GM12878 (cell line): Measurements from ENCODE around the gene IRAK2. TPM values are rescaled to one million over a fixed set of nuclear protein-coding genes. Genes with fewer than 3 reads are reported as not detected.

Experiments
- ATF7 ChIP-seq: fragments of 450-650 bp; IDR thresholded peaks from 2 replicates; pipeline ENCODE4 v1.6.1; 2016; ENCODE audit warnings: low read depth, mild to moderate bottlenecking
- BACH1 ChIP-seq: fragments of 450-650 bp; IDR thresholded peaks from 2 replicates; pipeline ENCODE4 v1.6.1; 2017; ENCODE audit warnings: mild to moderate bottlenecking, borderline replicate concordance
- BHLHE40 ChIP-seq, 2 experiments: fragments of 450-650 bp in 1 of 2; IDR thresholded peaks; 2 replicates each; pipeline ENCODE4 v1.6.1; 2011 to 2017; ENCODE audit warnings: low read depth in 2 of 2, borderline replicate concordance in 1 of 2, improper control_type of control experiment in 1 of 2, low read length in 1 of 2, mild to moderate bottlenecking in 1 of 2
- CBX3 ChIP-seq: fragments of 200-600 bp; sonication (generic); IDR thresholded peaks from 2 replicates; pipeline ENCODE4 v1.6.1; 2016; ENCODE audit warnings: low read depth, borderline replicate concordance
- CHD2 ChIP-seq: IDR thresholded peaks from 2 replicates; pipeline ENCODE4 v1.6.1; 2011; ENCODE audit warnings: low read depth, low read length, improper control_type of control experiment, borderline replicate concordance
- CREM ChIP-seq: IDR thresholded peaks from 2 replicates; pipeline ENCODE4 v1.6.1; 2014; ENCODE audit warnings: antibody characterized with exemption, low read depth
- GABPA ChIP-seq: IDR thresholded peaks from 2 replicates; pipeline ENCODE4 v1.6.1; 2014; ENCODE audit warnings: antibody characterized with exemption, low read depth, mild to moderate bottlenecking, inconsistent platforms
- HCFC1 ChIP-seq: fragments of 150-350 bp; IDR thresholded peaks from 2 replicates; pipeline ENCODE4 v1.6.1; 2014; ENCODE audit warnings: low read length
- IKZF2 ChIP-seq, 2 experiments: fragments of 450-650 bp; IDR thresholded peaks; 2 replicates each; pipeline ENCODE4 v1.6.1; 2017; ENCODE audit warnings: mild to moderate bottlenecking in 2 of 2, moderate library complexity in 2 of 2
- KAT2A ChIP-seq: conservative IDR thresholded peaks from 2 replicates; pipeline ENCODE4 v1.6.1; 2011; ENCODE audit warnings: low read depth, low read length; ENCODE audit not compliant: control insufficient read depth
- MYB ChIP-seq: fragments of 150-350 bp; IDR thresholded peaks from 2 replicates; pipeline ENCODE4 v1.6.1; 2014; ENCODE audit warnings: mild to moderate bottlenecking, low read depth, low read length, borderline replicate concordance
- NRF1 ChIP-seq: conservative IDR thresholded peaks from 2 replicates; pipeline ENCODE4 v1.6.1; 2011; ENCODE audit warnings: mild to moderate bottlenecking, low read depth, low read length, improper control_type of control experiment
- PKNOX1 ChIP-seq: fragments of 450-650 bp; IDR thresholded peaks from 2 replicates; pipeline ENCODE4 v1.6.1; 2016; ENCODE audit warnings: mild to moderate bottlenecking
- SIN3A ChIP-seq: IDR thresholded peaks from 2 replicates; pipeline ENCODE4 v1.6.1; 2012; ENCODE audit warnings: low read depth, low read length, improper control_type of control experiment
- SIX5 ChIP-seq: IDR thresholded peaks from 2 replicates; pipeline ENCODE4 v1.6.1; 2011; ENCODE audit warnings: mild to moderate bottlenecking, low read depth, low read length, moderate library complexity; ENCODE audit not compliant: severe bottlenecking
- SMC3 ChIP-seq: IDR thresholded peaks from 2 replicates; pipeline ENCODE4 v1.6.1; 2011; ENCODE audit warnings: low read length, improper control_type of control experiment, borderline replicate concordance
- SPI1 ChIP-seq: IDR thresholded peaks from 2 replicates; pipeline ENCODE4 v1.6.1; 2011; ENCODE audit warnings: low read depth, mild to moderate bottlenecking, low read length, moderate library complexity, borderline replicate concordance; ENCODE audit not compliant: insufficient read depth
- SREBF1 ChIP-seq: IDR thresholded peaks from 2 replicates; pipeline ENCODE4 v1.6.1; 2012; ENCODE audit warnings: mild to moderate bottlenecking, low read length
- ZSCAN29 ChIP-seq: fragments of 450-650 bp; IDR thresholded peaks from 2 replicates; pipeline ENCODE4 v1.6.1; 2017; ENCODE audit warnings: mild to moderate bottlenecking, moderate library complexity
- polyA plus RNA-seq, 11 experiments: library from polyadenylated mRNA; depleted of rRNA in 4 of 11; unstranded in 6 of 11; stranded (reverse) in 5 of 11; fragments of >200 nt; fragmentation: Nextera tagmentation in 4 of 11; fragmentation: Illumina TruSeq in 1 of 11; extraction: Ambion mirVana in 4 of 11; extraction: Trizol in 1 of 11; gene quantifications; 1 replicate in 1 of 11; 2 replicates in 10 of 11; pipeline versions ENCODE4 v1.2.1 to v1.2.3, GENCODE V29; 2011 to 2016; ENCODE audit warnings: inconsistent platforms in 2 of 11, missing spikeins in 2 of 11, low read depth in 1 of 11
- total RNA-seq, 4 experiments: library from RNA; depleted of rRNA in 3 of 4; stranded (reverse); fragments of >200 nt in 3 of 4; fragmentation: Illumina TruSeq in 1 of 4; extraction: Trizol in 1 of 4; gene quantifications; 2 replicates each; pipeline versions ENCODE4 v1.2.1 to v1.2.3, GENCODE V29; 2013 to 2021
- TF ChIP-seq, protein P1 (sequence below), 3 experiments: IDR thresholded peaks in 2 of 3; conservative IDR thresholded peaks in 1 of 3; 2 replicates each; pipeline ENCODE4 v1.5.1; 2011; ENCODE audit warnings: low read depth in 3 of 3, low read length in 3 of 3, mild to moderate bottlenecking in 3 of 3, control low read depth in 2 of 3, moderate library complexity in 2 of 3, inconsistent platforms in 1 of 3, mixed read lengths in 1 of 3; ENCODE audit not compliant: control insufficient read depth in 2 of 3, insufficient read depth in 1 of 3; ENCODE audit errors: extremely low read depth in 1 of 3
- TF ChIP-seq, protein P2 (sequence below): fragments of 450-650 bp; IDR thresholded peaks from 2 replicates; pipeline ENCODE4 v1.6.1; 2017; ENCODE audit warnings: mild to moderate bottlenecking, low read depth, inconsistent platforms; ENCODE audit not compliant: poor library complexity, severe bottlenecking
- TF ChIP-seq, protein P3 (sequence below): IDR thresholded peaks from 2 replicates; pipeline ENCODE4 v1.6.1; 2011; ENCODE audit warnings: low read depth, mild to moderate bottlenecking, low read length, moderate library complexity, borderline replicate concordance; ENCODE audit errors: extremely low read depth

The IRAK2 gene
- total and polyA plus RNA-seq, 10 of the 15 experiments (the other 5 are each of a cell fraction or from before 2014, with no cell fraction given), result 0.48 to 5.7 (median 4.5) TPM

DNA sequence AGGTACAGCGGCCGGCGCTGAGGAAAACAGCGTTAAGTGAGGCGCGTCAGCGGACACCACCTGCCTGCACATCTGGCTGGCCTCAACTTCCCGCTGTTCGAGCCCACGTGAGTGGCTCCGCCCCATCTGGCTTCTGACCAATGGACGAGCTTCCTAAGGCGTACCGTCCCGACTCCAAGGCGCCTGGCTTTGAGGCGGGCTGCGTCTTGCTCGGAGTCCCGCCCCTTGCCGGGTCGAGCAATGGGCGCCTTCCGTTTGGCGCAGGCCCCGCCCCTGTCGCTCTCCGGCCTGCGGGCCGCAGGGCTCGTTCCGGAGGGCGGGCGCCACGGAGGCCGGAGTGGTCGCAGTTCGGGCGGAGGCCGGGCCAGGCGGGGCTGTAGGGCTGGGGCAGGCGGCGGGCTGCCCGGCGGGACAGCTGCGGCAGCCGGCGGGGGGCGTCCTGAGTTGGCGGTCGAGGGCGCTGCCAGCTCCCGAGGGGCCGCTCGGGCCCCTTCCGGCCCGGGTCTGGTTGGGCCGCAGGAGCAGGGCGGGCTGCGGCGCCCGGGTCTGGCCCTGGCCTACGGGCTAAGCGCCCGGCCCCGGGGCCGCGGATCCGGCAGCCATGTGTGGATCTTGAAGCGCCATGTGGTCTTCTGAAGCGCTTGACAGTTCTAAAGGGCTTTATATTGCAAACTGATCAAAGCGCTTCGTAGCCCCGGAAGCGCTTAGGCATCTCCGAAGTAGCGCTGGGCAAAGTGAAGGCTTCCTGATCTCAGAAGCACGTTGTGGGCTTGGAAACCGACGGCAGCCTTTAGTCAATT lies 83.7 kb downstream of the IRAK2 start, which contains the start of gene TATDN2 (continued):
- peak; percentile 72; the same call in 1 of the 2 replicates for TF ChIP-seq SIN3A
- no peak; the same call in 1 of the 2 replicates for TF ChIP-seq HCFC1
- no peak for TF ChIP-seq SMC3
- TF ChIP-seq CBX3, result no peak
- TF ChIP-seq MYB, result no peak
- peak; percentile 11; the same call in 1 of the 2 replicates for TF ChIP-seq CREM
- peak; percentile 82 for TF ChIP-seq BACH1
- no peak for TF ChIP-seq ATF7
- 0 out of 2 replicates have a peak, but pooled peaks have one; percentile 53 for TF ChIP-seq CHD2
- no peak for TF ChIP-seq KAT2A
- TF ChIP-seq GABPA, result no peak
- TF ChIP-seq SIX5, result no peak
- TF ChIP-seq SPI1, result no peak
- 0 out of 2 replicates have a peak, but pooled peaks have one; percentile 25 for TF ChIP-seq NRF1
- TF ChIP-seq BHLHE40 (IDR thresholded peaks at IDR 0.05; ENCODE audit: borderline replicate concordance in 1 of 2, low read depth in 2 of 2, low read length in 1 of 2), result peak; percentile 93 to 96
- TF ChIP-seq, protein P1, sequence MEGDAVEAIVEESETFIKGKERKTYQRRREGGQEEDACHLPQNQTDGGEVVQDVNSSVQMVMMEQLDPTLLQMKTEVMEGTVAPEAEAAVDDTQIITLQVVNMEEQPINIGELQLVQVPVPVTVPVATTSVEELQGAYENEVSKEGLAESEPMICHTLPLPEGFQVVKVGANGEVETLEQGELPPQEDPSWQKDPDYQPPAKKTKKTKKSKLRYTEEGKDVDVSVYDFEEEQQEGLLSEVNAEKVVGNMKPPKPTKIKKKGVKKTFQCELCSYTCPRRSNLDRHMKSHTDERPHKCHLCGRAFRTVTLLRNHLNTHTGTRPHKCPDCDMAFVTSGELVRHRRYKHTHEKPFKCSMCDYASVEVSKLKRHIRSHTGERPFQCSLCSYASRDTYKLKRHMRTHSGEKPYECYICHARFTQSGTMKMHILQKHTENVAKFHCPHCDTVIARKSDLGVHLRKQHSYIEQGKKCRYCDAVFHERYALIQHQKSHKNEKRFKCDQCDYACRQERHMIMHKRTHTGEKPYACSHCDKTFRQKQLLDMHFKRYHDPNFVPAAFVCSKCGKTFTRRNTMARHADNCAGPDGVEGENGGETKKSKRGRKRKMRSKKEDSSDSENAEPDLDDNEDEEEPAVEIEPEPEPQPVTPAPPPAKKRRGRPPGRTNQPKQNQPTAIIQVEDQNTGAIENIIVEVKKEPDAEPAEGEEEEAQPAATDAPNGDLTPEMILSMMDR (IDR thresholded peaks at IDR 0.05 in 2 of 3, conservative IDR thresholded peaks at IDR 0.05 in 1 of 3; ENCODE audit: control insufficient read depth in 2 of 3, extremely low read depth in 1 of 3, insufficient read depth in 1 of 3, low read depth in 3 of 3, low read length in 3 of 3), result no peak
- no peak for TF ChIP-seq SREBF1
- TF ChIP-seq, protein P2, sequence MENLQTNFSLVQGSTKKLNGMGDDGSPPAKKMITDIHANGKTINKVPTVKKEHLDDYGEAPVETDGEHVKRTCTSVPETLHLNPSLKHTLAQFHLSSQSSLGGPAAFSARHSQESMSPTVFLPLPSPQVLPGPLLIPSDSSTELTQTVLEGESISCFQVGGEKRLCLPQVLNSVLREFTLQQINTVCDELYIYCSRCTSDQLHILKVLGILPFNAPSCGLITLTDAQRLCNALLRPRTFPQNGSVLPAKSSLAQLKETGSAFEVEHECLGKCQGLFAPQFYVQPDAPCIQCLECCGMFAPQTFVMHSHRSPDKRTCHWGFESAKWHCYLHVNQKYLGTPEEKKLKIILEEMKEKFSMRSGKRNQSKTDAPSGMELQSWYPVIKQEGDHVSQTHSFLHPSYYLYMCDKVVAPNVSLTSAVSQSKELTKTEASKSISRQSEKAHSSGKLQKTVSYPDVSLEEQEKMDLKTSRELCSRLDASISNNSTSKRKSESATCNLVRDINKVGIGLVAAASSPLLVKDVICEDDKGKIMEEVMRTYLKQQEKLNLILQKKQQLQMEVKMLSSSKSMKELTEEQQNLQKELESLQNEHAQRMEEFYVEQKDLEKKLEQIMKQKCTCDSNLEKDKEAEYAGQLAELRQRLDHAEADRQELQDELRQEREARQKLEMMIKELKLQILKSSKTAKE, result no peak
- peak; percentile 66; the same call in 1 of the 2 replicates for TF ChIP-seq ZSCAN29
- TF ChIP-seq PKNOX1, result peak; percentile 79
- TF ChIP-seq, protein P3, sequence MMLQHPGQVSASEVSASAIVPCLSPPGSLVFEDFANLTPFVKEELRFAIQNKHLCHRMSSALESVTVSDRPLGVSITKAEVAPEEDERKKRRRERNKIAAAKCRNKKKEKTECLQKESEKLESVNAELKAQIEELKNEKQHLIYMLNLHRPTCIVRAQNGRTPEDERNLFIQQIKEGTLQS, result no peak
- no peak; a peak in 1 of 4 replicates for TF ChIP-seq IKZF2 (IDR thresholded peaks at IDR 0.05)
